ENCODE results near the gene TYW1.
"Not testable (repeated sequence)": the region's sequence is repeated elsewhere in the genome, so short reads cannot be mapped to it uniquely, and the experiment has no call there.

TYW1 gene

GRCh38 chr7:67267914-67268313, 271.3 kb downstream of the TYW1 start:
- FAIRE-seq (no peak), DNase-seq (ENCODE audit: insufficient read length, low spot score) (no peak)
- no peak for TF ChIP-seq POLR2A (IDR thresholded peaks at IDR 0.05; ENCODE audit: low read depth, low read length)
- TF ChIP-seq SPI1 (IDR thresholded peaks at IDR 0.05; ENCODE audit: low read depth, low read length) = no peak
- no peak for TF ChIP-seq PAX5 (IDR thresholded peaks at IDR 0.05; ENCODE audit: insufficient read depth, low read length, severe bottlenecking)
- no peak for TF ChIP-seq TAF1 (IDR thresholded peaks at IDR 0.05; ENCODE audit: low read depth, low read length)
- no peak for TF ChIP-seq POLR2AphosphoS5 (IDR thresholded peaks at IDR 0.05; ENCODE audit: low read depth, low read length)
- TF ChIP-seq POU2F2 (IDR thresholded peaks at IDR 0.05; ENCODE audit: low read depth, low read length) = no peak

- DNase-seq (ENCODE audit: insufficient read length, low spot score); FAIRE-seq: not testable (repeated sequence)
Measured at GRCh38 chr7:67269916-67270315, 273.3 kb downstream of the TYW1 start.

All from GM12891 (cell line).